Stimulated activated CD4-positive, alpha-beta T cell treated with anti-CD3 and anti-CD28 coated beads, Interleukin-2, amount 100 ng/mL, for 4 hours (primary cell): ENCODE measurements around the gene BMPER.

Source experiments
- DNase-seq: peaks from one replicate; pipeline ENCODE4 v3.0.0-alpha.2; 2020; ENCODE audit warnings: low read depth

The BMPER gene

DNA sequence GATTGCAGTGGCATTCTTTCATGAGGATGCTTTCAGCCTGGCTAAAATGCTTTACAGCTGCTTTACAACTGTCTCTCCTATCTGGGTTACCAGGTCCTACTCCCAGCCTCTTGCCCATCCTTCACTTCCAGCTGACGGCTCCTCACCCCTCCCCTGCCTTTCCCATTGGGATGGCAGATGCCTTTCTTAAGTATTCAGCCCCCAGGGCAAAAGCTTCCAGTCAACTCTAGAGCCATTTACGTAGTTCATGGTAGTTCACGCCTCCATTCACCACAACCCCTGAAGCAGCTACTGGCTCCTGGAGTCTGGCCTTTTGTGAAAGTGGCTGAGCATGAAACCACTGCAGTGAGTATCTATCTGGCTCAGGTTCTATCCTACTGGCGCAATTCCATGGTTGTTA lies 17.2 kb upstream of the BMPER start:
- DNase-seq = no peak

DNA sequence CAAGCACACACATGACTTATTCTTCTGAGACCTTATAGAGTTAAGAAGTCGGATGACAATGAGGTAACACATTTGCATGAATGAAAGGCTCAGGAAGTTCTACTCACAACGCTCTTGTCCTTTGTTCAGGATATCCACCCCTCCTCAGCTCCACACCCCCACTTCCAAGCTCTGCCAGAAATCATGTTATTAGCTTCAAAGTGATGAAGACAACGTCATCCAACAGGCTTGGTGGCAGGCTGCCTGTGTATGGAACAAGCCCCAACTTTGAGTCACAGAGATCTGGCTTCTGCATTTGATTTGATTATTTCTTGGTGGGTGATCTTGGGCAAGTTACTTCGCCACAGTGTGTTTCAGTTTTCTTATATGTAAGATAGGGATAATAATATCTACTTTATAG lies 12.4 kb upstream of the BMPER start:
- no peak for DNase-seq

DNA sequence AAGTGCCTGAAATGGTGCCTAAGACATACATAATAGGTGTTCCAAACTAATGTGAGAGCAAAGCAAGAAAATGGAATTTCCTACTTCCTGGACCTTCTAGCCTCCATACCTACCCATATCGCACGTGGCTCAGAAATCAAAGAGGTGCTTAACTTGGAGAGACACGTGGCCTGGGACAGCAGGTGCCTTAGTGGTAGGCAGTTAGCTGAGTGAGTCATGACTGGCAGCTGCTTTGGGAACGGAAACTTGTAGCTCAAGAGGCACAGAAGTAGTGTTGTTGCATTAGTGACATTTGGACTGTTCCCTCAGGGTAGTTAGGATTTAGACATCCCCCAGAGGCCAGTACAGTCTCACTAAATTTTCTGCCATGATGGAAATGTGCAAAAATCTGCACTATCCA lies 12.0 kb upstream of the BMPER start:
- DNase-seq = no peak

DNA sequence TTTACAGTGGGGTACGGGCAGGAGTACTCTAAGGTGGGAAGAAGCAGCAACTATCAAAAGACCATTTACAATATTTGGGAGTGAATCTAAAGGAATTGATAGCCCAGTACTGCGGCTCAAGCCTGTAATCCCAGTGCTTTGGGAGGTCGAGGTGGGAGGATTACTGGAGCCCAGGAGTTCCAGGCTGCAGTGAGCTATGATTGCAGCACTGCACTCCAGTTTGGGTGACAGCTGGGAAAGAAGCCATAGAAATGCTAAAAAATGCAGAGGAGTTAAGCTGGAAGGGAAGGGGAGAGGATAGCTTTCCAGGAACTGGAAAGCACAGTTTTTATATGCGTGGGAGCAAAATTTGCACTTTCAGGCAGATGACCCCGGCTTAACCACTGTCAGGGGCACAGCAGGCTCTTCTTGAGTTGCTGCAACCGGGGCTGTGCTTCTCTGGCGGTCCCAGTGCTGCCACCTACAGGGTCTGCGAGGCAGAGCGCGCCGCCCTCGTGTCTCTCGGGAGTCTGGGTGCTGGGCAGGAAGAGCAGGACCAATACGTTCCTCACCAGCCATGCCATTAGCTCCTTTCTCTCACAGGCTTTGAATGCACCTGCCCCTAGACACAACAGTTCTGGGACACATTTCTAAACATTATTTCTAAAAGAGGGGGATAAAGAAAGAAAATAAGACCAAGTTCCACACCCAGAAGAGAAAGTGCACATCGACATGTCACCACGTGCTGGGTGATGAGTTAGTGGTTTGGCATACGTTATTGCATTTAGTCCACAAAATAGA lies 10.1 kb upstream of the BMPER start:
- peak; percentile 47 for DNase-seq

DNA sequence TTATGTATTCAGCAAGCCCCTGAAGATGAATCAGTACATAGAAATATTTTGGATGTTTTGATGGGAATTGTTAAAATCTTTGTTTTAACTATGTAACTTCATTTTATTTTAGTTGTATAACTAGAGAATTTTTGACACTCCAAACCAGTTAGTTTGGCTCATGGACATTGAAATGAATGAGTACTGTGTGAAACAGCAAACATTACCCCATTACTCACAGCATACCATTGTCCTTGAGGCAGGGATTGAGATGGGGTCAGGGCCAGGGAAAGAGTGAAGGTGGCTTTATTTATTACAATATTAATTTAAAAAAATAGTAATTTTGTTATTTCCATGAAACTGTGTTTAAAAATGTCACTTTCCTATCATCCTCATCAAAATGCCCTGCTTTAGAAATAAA lies 4.8 kb upstream of the BMPER start:
- no peak for DNase-seq

DNA sequence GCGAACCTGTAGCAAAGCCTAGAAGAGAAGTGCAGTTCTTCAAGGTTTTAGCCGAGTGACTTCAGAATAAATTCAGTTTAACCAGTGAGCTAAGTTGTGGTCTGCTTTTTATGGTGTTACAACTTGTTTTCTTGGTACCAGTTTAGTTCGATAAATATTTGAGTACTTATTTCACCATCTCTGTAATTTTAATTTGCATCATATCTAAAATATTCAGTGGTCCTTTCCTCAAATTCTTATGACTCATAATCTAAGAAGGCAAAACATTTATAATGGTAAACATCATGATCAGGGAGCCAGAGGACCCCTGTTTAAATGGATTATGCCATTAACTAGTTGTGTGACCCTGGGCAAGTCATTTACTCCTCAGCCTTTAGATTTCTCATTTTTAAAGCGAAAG lies 4.1 kb upstream of the BMPER start:
- DNase-seq = no peak

DNA sequence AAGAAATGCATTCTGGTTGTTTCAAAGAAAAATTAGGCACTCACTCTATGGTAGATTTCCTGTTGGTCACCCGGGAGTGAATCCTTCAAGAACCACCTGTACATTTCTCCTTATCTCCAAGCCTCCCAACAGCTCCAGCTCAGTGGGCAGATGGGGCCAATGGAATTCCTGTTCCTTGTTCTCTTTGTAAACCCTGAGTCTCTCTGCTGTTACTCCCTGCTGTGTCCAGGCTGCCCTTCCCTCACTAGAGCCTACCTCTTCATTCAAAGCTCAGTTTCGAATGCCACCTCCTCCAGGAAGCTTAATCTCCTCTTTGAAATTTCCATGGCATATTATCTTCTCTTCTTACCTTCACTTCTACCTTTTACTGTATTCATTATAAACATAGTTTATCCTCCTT lies 3.5 kb upstream of the BMPER start:
- DNase-seq = no peak

DNA sequence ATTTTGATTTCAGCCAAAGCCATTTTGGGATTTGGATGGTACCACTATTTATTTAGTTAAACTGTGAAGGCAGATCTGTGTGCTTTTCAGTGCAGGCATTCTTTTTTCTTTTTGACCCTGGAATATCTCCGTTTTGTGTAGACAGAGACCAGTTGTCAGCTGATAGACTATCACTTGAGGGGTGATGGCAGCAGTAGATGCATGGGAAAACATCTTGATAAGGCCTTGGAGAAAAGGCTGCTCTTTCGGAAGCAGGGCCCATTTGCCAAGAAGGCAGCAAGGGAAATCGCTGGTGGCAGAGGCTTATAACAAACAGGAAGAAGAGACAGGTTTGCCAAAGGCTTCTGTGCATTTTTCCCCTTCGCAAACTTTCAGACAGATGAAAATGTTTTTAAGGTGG lies 2.6 kb upstream of the BMPER start:
- DNase-seq = no peak

DNA sequence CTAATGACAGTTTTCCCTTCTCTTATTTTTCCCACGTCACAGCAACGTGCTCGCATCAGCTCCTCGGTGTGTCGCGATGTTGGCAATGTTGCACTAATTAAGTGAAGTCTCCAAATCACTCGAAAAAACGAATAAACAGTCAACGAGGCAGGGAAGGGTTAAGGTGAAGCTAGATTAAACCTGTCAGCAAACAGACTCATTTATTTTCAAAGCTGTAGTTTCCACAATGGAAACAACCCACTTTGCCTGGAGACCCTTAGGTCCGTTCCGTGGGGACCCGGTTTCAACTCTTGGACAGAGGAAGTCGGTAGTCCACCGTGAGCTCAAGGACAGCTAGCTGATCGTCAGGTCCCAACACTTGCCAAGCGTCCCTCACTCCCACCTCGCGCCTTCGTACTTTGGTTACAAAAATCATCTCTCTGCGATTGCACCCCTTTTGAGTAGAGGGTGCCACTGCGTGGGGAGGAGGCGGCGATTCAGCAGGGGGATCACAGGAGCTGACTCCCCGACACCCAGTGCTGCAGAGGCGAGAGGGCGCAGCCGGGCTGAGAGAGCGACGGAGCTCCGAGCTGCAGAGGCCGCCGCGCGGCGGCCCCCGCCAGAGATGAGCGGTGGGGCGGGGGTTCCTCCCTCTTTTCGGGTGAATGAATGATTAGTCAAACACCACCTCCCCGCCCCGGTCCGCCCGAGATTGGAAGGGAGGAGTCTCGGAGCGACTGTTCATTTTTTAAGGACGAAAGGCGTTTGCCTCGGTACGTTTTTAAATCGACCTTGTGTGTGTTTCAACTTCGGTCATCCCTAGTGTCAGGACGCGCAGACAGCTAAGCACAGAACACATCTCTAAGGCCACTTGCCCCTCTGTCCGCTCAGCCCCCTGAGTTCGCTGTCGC lies 1.3 kb upstream of the BMPER start:
- no peak for DNase-seq

DNA sequence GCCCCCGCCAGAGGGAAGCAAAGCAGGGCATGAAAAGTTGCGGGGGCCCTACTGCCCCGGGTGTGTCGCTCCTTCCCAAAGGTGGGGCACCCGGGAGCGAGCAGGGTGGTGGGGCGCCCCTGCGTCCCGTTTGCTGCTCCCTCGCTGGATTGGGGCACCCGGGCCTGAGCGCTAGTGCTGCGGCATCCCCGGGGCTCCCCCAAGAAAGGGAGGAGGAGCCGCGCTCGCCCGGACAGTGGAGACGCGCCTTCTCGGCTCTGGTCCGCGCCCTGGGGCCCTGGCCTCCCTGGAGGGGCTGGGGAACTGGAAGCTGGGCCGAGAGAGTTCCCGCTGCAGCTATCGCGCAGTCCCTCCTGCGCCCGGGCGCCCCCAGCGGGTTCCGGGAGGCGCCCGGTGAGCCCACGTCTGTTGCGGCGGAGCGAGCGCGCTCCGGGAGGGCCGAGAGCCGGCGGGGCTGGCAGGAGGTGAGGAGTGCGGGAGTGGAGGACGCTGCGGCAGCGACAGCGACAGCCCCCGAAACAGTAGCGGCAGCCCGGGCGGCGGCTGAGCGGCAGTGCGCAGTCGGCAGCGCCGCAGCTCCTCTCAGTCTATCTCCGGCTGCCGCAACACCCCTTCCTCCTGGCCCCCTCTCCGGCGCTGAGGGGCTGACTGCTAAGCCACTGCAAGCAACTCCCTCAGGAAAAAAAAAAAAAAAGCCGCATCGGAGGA lies 504 bp upstream of the BMPER start:
- no peak for DNase-seq

DNA sequence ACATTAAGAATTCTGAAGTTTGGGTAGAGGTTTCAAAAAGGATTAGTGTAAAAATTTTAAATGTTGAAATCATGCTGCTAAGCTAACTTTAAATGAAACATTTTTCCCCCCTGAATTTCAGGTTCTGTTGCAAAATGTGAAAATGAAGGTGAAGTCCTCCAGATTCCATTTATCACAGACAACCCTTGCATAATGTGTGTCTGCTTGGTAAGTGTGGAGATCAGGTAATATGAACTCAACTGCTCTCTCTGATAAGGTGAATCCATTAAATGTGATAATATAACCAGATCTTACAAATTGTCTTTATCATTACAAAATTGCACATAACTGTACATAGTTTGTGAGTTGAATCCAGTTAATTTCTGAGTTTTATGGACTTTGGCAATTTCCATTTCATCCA lies 1.4 kb downstream of the BMPER start:
- no peak for DNase-seq

DNA sequence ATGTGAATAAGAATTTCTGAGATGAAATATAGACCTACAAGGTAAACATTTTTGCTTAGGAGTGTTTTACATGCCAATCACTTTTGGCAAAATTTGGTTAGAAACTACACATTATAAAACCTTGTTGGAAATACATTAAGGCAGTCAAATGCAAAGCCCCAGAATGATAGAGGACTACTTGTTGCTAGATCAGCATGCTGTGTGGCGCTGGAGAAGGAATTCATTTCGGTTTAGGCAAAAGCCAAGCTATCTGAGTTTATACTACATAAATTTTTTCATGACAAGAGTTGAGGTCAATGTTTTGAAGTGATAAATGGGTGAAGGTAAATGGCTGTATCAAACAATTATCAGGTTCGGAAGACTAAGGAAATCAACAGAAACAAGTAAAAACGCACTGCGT lies 2.3 kb downstream of the BMPER start:
- no peak for DNase-seq

DNA sequence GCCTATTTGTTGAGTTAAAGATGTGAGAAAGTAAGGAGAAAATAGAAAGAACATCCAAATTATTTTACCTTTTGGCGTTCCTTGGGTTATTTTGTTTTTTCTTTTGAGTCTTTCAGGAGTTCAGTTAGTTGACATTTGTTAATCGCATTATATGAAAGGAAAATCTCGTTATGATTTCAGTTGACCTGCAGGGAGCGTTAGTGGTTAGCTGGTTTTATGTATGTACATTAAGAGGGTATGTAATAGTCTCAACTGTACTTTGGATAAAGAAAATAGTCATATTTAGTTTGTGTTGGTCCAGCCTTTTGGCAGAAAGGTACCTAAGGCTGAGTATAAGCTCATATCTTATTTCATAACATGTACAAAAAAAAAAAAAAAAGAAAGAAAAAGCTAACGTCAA lies 4.0 kb downstream of the BMPER start:
- DNase-seq = no peak

DNA sequence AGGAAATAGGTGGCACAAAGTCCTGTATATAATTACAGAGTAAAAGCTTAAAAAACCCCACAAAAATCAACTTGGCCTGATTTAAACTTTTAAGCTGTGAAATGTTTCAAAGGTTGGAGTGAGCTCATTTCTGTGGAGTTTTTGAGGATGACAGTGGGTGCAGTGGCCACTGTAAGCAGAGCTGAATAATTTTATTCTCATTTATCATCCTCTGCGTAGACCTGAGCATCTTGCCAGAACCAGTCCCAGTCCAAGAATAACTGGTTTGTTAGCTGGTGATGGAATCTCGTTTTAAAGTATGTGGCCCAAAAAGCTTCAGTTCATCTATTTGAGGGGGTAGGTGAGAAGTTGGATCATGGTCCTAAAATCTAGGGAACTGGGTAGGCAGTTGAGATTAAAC lies 4.4 kb downstream of the BMPER start:
- DNase-seq = no peak

DNA sequence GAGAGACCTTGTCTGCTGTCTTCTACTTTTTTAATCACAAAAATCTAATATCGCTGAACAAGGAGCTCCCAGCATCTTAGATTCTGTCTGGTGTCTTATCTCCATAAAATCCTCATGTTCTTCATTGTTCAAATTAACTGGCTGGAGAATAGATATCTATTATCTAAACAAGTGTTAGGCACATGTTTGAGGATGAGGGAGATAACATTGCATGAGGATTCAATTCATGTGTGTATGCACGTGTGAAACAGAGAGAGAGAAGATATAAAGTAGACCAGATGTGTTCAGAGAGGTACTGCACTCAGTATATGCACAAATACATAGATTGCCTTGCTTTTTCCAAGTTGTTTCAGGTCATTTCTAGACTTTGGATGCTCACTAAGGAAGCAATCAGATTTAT lies 5.4 kb downstream of the BMPER start:
- no peak for DNase-seq

DNA sequence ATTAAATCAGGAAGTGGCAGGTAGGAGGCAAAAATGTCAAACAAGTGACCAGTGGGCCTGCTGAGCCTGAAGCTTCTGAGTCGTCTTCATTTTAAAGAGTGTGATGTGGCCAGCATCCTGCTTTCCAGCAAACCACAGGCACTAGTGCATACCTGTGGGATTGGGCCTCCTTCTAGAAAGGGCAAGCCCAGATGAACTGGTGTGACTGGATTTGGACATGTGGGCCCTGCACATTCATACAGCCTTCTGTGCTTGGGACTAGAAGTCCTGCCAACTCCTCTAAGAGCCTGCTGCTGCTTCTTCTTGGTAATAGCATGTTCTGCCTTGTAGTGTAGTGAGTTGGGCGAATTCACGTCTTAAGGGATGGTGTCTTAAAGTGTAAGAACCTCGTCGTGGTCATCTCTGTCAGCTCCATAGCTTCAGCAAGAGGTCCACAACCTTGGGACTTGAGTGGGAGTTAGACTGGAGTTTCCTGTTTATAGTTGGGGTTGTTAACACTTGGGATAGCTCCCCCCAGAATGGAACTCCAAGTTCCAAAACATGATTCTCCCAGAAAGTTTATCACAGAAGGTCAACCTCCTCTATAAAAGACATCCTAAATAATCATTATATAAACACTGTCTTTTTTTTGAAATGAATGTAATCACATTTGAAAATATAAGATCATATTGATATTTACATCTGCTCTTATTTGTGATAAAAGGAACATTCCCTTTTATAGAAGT lies 11.2 kb downstream of the BMPER start:
- no peak for DNase-seq

DNA sequence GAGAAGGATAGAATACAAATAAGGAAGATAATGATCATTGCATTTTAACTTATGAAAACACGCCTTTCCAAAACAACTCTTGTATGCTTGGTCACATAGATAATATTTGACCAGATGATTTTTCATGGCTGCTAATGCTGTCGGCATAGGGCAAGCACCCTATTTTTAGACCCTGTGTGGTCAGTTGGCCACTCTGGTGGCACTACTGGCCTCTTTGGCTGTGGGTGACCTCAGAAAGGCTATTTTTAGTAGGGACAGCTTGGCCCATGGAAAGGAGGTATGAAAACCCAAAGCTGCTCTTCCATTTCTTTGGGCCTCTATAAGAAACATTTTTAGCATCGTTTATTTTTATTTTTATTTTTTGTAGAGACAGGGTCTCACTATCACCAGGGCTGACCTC lies 12.3 kb downstream of the BMPER start:
- no peak for DNase-seq

DNA sequence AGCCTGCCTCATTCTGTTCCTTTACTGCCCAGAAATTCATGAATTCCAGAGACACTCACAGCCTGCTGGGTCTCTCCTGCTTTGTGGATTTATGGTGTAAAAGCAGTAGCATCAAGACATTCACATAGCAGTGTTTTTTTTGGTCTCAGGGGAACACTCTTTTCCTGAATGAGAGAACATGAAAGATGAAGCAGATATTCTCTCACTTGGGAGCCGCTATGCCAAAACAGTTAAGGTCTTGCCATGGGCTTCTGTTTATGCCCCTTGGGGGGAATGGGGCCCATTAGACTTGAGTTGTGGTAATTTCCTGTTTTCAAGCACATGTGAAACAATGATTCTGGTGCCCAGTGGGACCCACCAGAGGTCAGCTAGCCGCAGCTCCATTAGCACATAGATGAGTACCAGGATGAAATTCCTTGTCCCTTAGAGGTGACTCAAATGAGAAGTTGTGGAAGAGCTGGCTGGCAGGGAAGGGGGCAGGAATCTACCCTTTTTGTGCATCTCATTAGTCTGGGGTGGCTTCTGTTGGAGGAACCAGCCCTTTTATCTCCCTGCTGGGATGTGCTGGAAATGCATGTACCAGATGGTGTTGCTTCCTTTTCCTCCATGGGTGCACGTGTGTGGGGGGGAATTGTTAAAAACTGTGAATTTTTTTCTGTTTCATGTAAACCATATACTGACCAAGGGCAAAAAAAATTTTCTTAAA lies 13.3 kb downstream of the BMPER start:
- no peak for DNase-seq

DNA sequence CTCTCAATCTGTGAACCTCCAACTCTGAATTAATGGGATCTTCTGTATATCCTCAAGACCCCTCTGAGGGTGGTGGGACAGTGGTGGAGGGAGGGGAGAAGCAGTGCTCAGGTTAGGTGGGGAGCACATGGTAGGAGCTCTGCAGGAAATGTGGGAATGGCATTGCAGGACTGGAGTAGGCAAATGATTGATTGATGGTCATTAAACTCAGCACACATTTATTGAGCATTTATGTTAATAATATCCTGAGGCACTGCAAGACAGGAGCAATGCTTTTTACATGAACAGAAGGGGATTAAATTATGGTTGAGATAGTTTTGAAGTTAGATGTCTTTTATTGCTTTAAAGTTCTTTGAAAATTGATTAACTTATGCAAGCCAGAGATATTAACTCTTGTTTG lies 14.1 kb downstream of the BMPER start:
- DNase-seq = no peak

DNA sequence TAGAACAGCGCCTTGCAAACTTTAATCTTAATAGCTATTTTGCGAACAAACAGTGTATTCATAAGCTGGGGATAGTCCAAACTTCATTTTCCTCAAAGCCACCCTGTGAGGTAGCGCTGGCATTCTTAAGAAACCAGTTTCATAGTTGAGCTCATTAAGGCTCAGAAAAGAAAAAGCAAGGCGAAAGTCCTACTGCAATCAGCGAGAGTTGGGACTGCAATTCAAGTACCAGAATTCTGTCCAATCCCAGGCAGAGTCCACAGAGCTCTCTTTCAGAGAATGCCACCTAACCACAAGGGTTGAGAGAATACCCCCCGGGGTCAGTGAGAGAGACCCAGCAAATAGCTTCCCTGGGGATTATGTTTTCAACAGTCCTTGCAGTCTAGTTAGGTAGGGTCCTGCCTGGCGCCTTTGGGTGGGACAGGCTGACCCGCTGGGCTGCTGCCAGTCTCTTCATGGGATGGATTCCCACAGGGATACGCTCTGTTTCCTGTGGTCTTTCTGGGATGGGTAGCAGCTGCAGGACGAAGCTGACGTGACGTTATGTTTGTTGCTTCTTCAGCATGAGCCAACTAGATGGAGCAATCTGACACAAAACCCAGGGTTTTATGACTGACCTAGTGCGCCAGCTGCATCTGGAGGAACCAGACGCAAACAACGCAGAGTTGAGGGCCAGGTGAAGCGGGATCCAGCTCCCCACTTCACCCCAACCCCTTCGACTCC lies 16.0 kb downstream of the BMPER start:
- no peak for DNase-seq

DNA sequence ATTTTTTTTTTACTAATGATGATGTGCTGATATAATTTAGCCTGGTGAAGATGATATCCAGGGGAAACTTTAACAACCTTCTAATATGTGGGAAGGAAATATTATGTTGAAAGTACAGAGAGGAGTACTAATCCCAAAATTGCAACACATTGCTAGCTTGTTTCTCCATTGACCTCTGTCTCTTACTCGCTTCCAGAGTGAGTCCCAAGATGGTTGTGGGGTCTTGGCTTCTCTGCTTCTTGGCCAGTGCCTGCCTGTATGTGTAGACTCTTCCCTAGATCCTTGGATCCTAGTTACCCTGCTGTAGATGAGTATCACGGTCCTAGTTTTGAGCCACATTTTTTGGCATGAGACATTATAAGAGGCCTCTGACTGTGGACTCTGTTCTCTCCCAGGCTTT lies 17.5 kb downstream of the BMPER start:
- no peak for DNase-seq
